HEK293T (cell line): ENCODE data around the gene ARRDC3.

Experiments used
- ARNT ChIP-seq: fragments of 450-650 bp; IDR thresholded peaks from 2 replicates; pipeline ENCODE4 v1.6.1; 2017; ENCODE audit warnings: mild to moderate bottlenecking
- BHLHE40 ChIP-seq: fragments of 450-650 bp; IDR thresholded peaks from 2 replicates; pipeline ENCODE4 v1.6.1; 2016; ENCODE audit warnings: mild to moderate bottlenecking, moderate library complexity, borderline replicate concordance
- ELF4 ChIP-seq: fragments of 450-650 bp; IDR thresholded peaks from 2 replicates; pipeline ENCODE4 v1.6.1; 2017; ENCODE audit warnings: antibody characterized with exemption
- FOXA1 ChIP-seq: fragments of 450-650 bp; IDR thresholded peaks from 2 replicates; pipeline ENCODE4 v1.6.1; 2016; ENCODE audit warnings: mild to moderate bottlenecking
- FOXM1 ChIP-seq: fragments of 450-650 bp; IDR thresholded peaks from 2 replicates; pipeline ENCODE4 v1.6.1; 2017; ENCODE audit warnings: mild to moderate bottlenecking, borderline replicate concordance
- L3MBTL2 ChIP-seq: fragments of 450-650 bp; conservative IDR thresholded peaks from 2 replicates; pipeline ENCODE4 v1.6.1; 2016; ENCODE audit warnings: mild to moderate bottlenecking
- LEF1 ChIP-seq: fragments of 450-650 bp; IDR thresholded peaks from 2 replicates; pipeline ENCODE4 v1.6.1; 2017; ENCODE audit warnings: mild to moderate bottlenecking, borderline replicate concordance
- SP1 ChIP-seq: fragments of 450-650 bp; IDR thresholded peaks from 2 replicates; pipeline ENCODE4 v1.6.1; 2017
- TARDBP ChIP-seq: fragments of 450-650 bp; IDR thresholded peaks from 2 replicates; pipeline ENCODE4 v1.6.1; 2016

DNA sequence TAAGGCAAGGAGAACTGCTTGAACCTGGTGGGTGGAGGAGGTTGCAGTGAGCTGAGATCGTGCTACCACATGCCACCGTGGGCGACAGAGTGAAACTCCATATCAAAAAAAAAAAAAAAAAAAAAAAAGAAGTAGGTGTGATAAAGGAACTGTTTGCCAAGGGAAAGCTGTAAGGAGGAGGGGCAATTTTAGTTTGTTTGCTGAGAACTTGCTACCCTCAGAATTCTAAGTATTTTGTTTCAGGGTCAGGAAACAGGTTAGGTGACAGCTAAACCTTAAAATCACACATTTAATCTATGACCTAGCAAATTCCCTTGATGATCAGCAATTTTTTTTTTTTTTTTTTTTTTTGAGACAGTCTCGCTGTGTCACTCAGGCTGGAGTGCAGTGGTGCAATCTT, 7.2 kb upstream of the ARRDC3 start:
- TF ChIP-seq LEF1: no peak
- TF ChIP-seq FOXA1: no peak
- TF ChIP-seq TARDBP: no peak
- no peak for TF ChIP-seq BHLHE40
- TF ChIP-seq L3MBTL2: no peak
- no peak for TF ChIP-seq FOXM1
- TF ChIP-seq SP1: no peak
- TF ChIP-seq ELF4: no peak
- no peak for TF ChIP-seq ARNT
